Caco-2 (cell line): Measurements from ENCODE around the gene LRMDA. TPM values are rescaled to one million over a fixed set of nuclear protein-coding genes. Genes with fewer than 3 reads are reported as not detected.

ENCODE experiments used
- BruUV-seq: library from RNA; stranded (reverse); fragments of 400-500 nt; replicated peaks from 2 replicates; lab custom pipeline; 2021; lab: Mats Ljungman, UMichigan
- CTCF ChIA-PET: fragments of 300-600 bp; sonication (Branson Sonifier 250); formaldehyde crosslinking; loops from one replicate; lab custom pipeline; 2022; ENCODE audit warnings: antibody characterized with exemption; lab: Charles Lee
- POLR2A ChIA-PET: fragments of 300-600 bp; sonication (Branson Sonifier 250); formaldehyde crosslinking; loops from one replicate; lab custom pipeline; 2022; ENCODE audit warnings: antibody characterized with exemption; lab: Charles Lee
- DNase-seq, 2 experiments: peaks; one replicate each; pipeline versions ENCODE4 v3.0.0 to v3.0.0-alpha.2; 2020 to 2022
- H3K27me3 ChIP-seq: replicated peaks from 2 replicates; pipeline ENCODE4 v1.6.0; 2011; ENCODE audit warnings: low read length; ENCODE audit not compliant: control insufficient read depth, insufficient read depth
- H3K36me3 ChIP-seq: 2 replicates; pipeline ENCODE4 v1.5.1; 2011; ENCODE audit warnings: low read length; ENCODE audit not compliant: control insufficient read depth, insufficient read depth
- H3K4me1 ChIP-seq: fragments of 250-450 bp; sonication (Bioruptor Pico); 2 replicates; pipeline ENCODE4 v1.5.1; 2020; ENCODE audit warnings: mild to moderate bottlenecking
- H3K4me3 ChIP-seq: 2 replicates; pipeline ENCODE4 v1.5.1; 2011; ENCODE audit warnings: low read depth, mild to moderate bottlenecking, control low read depth, low read length
- H3K9me3 ChIP-seq: fragments of 250-450 bp; sonication (Bioruptor Pico); 2 replicates; pipeline ENCODE4 v1.5.1; 2020; ENCODE audit warnings: mild to moderate bottlenecking, moderate library complexity
- H3K27ac Mint-ChIP-seq: one replicate; pipeline ENCODE4 v1.8.0; 2022; ENCODE audit warnings: mixed read lengths; ENCODE audit not compliant: unreplicated experiment
- H3K27me3 Mint-ChIP-seq: one replicate; pipeline ENCODE4 v1.8.0; 2022; ENCODE audit warnings: mixed read lengths; ENCODE audit not compliant: insufficient read depth, unreplicated experiment
- H3K36me3 Mint-ChIP-seq: one replicate; pipeline ENCODE4 v1.8.0; 2022; ENCODE audit warnings: mild to moderate bottlenecking, mixed read lengths; ENCODE audit not compliant: insufficient read depth, unreplicated experiment
- H3K4me1 Mint-ChIP-seq: one replicate; pipeline ENCODE4 v1.8.0; 2022; ENCODE audit warnings: low read depth, mixed read lengths; ENCODE audit not compliant: unreplicated experiment
- H3K4me3 Mint-ChIP-seq: one replicate; pipeline ENCODE4 v1.8.0; 2022; ENCODE audit warnings: mild to moderate bottlenecking, moderate library complexity, mixed read lengths; ENCODE audit not compliant: unreplicated experiment
- H3K9me3 Mint-ChIP-seq: one replicate; pipeline ENCODE4 v1.8.0; 2022; ENCODE audit warnings: mixed read lengths; ENCODE audit not compliant: unreplicated experiment
- intact Hi-C: fragments of 100-400 bp; cut with micrococcal nuclease; formaldehyde crosslinking; loops from one replicate; pipeline ENCODE4 v1.10.0; 2022; ENCODE audit not compliant: unreplicated experiment
- total RNA-seq: library from RNA; stranded (reverse); gene quantifications from 2 replicates; pipeline ENCODE4 v1.2.3, GENCODE V29; 2022
- TF ChIP-seq, protein P1 (sequence below), 2 experiments: fragments of 200-600 bp in 1 of 2; IDR thresholded peaks; 1 replicate in 1 of 2; 2 replicates in 1 of 2; pipeline versions ENCODE4 v1.5.1 to v1.8.0; 2011 to 2022; ENCODE audit warnings: antibody characterized with exemption in 1 of 2, control low read depth in 1 of 2, inconsistent platforms in 1 of 2, low read depth in 1 of 2, low read length in 1 of 2, mild to moderate bottlenecking in 1 of 2, moderate library complexity in 1 of 2; ENCODE audit not compliant: insufficient read depth in 1 of 2, severe bottlenecking in 1 of 2, unreplicated experiment in 1 of 2

Gene LRMDA
- total RNA-seq, 1 experiment from 2014 or later = 18.5 TPM

DNA sequence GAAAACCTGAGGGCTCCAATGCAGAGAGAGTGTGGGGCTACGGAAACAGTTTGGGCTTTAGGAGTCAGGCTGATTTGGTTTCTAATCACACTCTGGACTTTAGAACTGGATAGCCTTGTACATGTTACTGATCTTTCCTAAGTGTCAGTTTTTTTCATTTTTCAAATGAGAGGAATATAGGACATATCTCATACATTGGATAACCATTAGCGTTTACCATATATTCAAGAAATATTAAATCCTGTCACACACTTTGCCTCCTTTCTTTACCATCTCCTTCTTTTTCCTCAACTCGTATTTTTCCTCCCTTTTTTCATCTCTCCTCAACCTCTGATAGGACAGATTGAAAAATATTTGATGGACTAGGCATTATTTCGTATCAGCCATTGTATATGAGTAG is 885.7 kb downstream of the LRMDA start:
- CTCF ChIA-PET = no interaction called here
- Histone ChIP-seq H3K4me3 (no peak overlapping the region), H3K36me3 (no peaks in the 10 kb centered on the region), H3K4me1 (no peaks in the 10 kb centered on the region), H3K27me3 (no peaks in the 10 kb centered on the region), H3K9me3 (peaks cover 4% of the 10 kb centered on the region; the same call in 1 of the 2 replicates)
- TF ChIP-seq, protein P1, sequence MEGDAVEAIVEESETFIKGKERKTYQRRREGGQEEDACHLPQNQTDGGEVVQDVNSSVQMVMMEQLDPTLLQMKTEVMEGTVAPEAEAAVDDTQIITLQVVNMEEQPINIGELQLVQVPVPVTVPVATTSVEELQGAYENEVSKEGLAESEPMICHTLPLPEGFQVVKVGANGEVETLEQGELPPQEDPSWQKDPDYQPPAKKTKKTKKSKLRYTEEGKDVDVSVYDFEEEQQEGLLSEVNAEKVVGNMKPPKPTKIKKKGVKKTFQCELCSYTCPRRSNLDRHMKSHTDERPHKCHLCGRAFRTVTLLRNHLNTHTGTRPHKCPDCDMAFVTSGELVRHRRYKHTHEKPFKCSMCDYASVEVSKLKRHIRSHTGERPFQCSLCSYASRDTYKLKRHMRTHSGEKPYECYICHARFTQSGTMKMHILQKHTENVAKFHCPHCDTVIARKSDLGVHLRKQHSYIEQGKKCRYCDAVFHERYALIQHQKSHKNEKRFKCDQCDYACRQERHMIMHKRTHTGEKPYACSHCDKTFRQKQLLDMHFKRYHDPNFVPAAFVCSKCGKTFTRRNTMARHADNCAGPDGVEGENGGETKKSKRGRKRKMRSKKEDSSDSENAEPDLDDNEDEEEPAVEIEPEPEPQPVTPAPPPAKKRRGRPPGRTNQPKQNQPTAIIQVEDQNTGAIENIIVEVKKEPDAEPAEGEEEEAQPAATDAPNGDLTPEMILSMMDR (IDR thresholded peaks at IDR 0.05; ENCODE audit: insufficient read depth in 1 of 2, low read depth in 1 of 2, low read length in 1 of 2, severe bottlenecking in 1 of 2, unreplicated experiment in 1 of 2) = no peak
- DNase-seq = no peak
- Mint-ChIP-seq H3K36me3 (no peaks in the 10 kb centered on the region), H3K27ac (no peak overlapping the region), H3K4me1 (no peaks in the 10 kb centered on the region), H3K9me3 (peaks cover 15% of the 10 kb centered on the region), H3K27me3 (no peaks in the 10 kb centered on the region), H3K4me3 (no peak overlapping the region)
- intact Hi-C loops = no loop called here
- POLR2A ChIA-PET = no interaction called here
- no TSS peak for BruUV-seq

DNA sequence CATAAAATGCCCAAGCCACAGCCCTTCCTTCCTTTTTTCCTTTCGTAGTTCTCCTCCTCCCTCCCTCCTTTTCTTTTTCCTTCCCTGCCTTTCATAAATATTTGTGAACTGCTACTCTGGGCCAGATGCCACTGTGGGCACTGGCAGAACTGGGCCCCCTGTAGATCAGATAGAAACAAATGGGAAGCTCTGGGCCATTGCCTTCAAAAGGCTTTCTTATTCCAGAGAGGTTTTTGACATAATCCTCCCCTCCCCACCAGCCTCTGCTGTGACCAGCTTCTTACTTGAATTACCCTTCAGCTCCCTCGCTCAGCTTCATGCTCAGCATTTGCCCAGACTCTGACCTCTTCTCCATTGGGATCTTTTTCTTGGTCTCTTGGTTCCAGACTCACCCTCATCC is 886.8 kb downstream of the LRMDA start:
- BruUV-seq = no TSS peak
- H3K36me3 Mint-ChIP-seq = no peaks in the 10 kb centered on the region
- Histone ChIP-seq H3K36me3 (no peaks in the 10 kb centered on the region), H3K4me3 (no peak overlapping the region), H3K27me3 (no peaks in the 10 kb centered on the region), H3K9me3 (peaks cover 4% of the 10 kb centered on the region; the same call in 1 of the 2 replicates), H3K4me1 (no peaks in the 10 kb centered on the region)
- intact Hi-C loops = no loop called here
- TF ChIP-seq, protein P1 (IDR thresholded peaks at IDR 0.05; ENCODE audit: insufficient read depth in 1 of 2, low read depth in 1 of 2, low read length in 1 of 2, severe bottlenecking in 1 of 2, unreplicated experiment in 1 of 2) = no peak
- DNase-seq = no peak
- H3K4me3 Mint-ChIP-seq = no peak overlapping the region
- CTCF ChIA-PET = no interaction called here
- peak overlapping the region; percentile 4 for H3K27ac Mint-ChIP-seq
- no peaks in the 10 kb centered on the region for H3K4me1 Mint-ChIP-seq
- H3K9me3 Mint-ChIP-seq = peaks cover 15% of the 10 kb centered on the region
- no peaks in the 10 kb centered on the region for H3K27me3 Mint-ChIP-seq
- POLR2A ChIA-PET = no interaction called here

DNA sequence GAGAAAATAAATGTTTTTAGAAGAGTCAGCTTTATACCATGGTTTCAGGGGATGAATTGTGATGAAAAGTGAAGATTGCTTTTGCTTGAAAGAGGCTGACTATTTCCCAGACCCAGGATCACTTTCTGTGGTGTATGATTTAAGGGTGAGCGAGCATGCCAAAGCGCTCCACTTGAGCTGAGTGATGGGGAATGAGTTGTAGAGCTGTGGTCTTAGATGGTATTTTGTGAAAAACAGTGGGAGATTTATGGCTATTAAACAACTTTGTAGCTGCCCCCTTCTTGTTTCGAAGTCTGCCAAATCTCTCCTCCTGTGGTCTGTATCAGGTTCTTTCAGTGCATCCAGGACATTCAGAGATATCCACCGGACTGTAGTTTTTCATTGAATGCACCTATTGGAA is 888.2 kb downstream of the LRMDA start:
- H3K9me3 Mint-ChIP-seq = peaks cover 15% of the 10 kb centered on the region
- H3K4me3 Mint-ChIP-seq = no peak overlapping the region
- Histone ChIP-seq H3K4me1 (no peaks in the 10 kb centered on the region), H3K9me3 (peaks cover 4% of the 10 kb centered on the region; the same call in 1 of the 2 replicates), H3K4me3 (no peak overlapping the region), H3K27me3 (no peaks in the 10 kb centered on the region), H3K36me3 (no peaks in the 10 kb centered on the region)
- H3K27ac Mint-ChIP-seq = no peak overlapping the region
- CTCF ChIA-PET = no interaction called here
- POLR2A ChIA-PET = no interaction called here
- intact Hi-C loops = no loop called here
- H3K36me3 Mint-ChIP-seq = no peaks in the 10 kb centered on the region
- no peaks in the 10 kb centered on the region for H3K27me3 Mint-ChIP-seq
- no TSS peak for BruUV-seq
- no peak for DNase-seq
- no peaks in the 10 kb centered on the region for H3K4me1 Mint-ChIP-seq
- TF ChIP-seq, protein P1 (IDR thresholded peaks at IDR 0.05; ENCODE audit: insufficient read depth in 1 of 2, low read depth in 1 of 2, low read length in 1 of 2, severe bottlenecking in 1 of 2, unreplicated experiment in 1 of 2) = no peak
